ENCODE results near the gene EIF4B.

- TF ChIP-seq EZH2phosphoT487 (IDR thresholded peaks at IDR 0.05; ENCODE audit: insufficient read depth, low read depth) (no peak), EZH2 (IDR thresholded peaks at IDR 0.05; ENCODE audit: insufficient read depth, poor library complexity, severe bottlenecking) (no peak)
Observed at GRCh38 chr12:53060721-53061276, 54.5 kb downstream of the EIF4B start.
